Astrocyte of the spinal cord (primary cell): ENCODE data around the gene OR11H6.
"Not testable (repeated sequence)": the region's sequence is repeated elsewhere in the genome, so short reads cannot be mapped to it uniquely, and the experiment has no call there.

Experiments
- DNase-seq: peaks from one replicate; pipeline ENCODE4 v3.0.0; 2011; ENCODE audit warnings: low read depth, low spot score
- H3K4me3 ChIP-seq: 2 replicates; pipeline ENCODE4 v1.5.1; 2011; ENCODE audit warnings: low read depth, mild to moderate bottlenecking, low read length, moderate library complexity
- CTCF ChIP-seq: IDR thresholded peaks from 2 replicates; pipeline ENCODE4 v1.5.1; 2012; ENCODE audit warnings: low read depth, mild to moderate bottlenecking, low read length, inconsistent platforms
- in situ Hi-C: cut with HindIII; loops from 2 replicates; pipeline ENCODE4 v1.10.0; 2017; ENCODE audit warnings: low sequenced_read_pairs

OR11H6 gene

GRCh38 chr14:20223410-20223809 is at the start of gene OR11H6:
Gene OR11H6 (plus strand): TSS chr14:20223710. CDS start chr14:20223710, 0 bp downstream.
- in situ Hi-C loops, result no loop called here
- no peak for DNase-seq
- no peak for TF ChIP-seq CTCF
- no peak within 1 kb of the TSS for H3K4me3 ChIP-seq

- DNase-seq, in situ Hi-C loops, H3K4me3 ChIP-seq: not testable (repeated sequence)
Observed at GRCh38 chr14:20174205-20174604, 49.3 kb upstream of the OR11H6 start.

GRCh38 chr14:20176330-20176729 is 47.2 kb upstream of the OR11H6 start:
- no peak for DNase-seq
- in situ Hi-C loops, result no loop called here
- no peak overlapping the region for H3K4me3 ChIP-seq
- no peak for TF ChIP-seq CTCF

GRCh38 chr14:20177433-20177974 is 46.0 kb upstream of the OR11H6 start:
- no peak for TF ChIP-seq CTCF
- H3K4me3 ChIP-seq, result no peak overlapping the region
- DNase-seq, result no peak
- in situ Hi-C loops, result no loop called here

GRCh38 chr14:20179218-20179617 is 44.3 kb upstream of the OR11H6 start:
- DNase-seq, result no peak
- in situ Hi-C loops, result no loop called here
- no peak overlapping the region for H3K4me3 ChIP-seq
- no peak for TF ChIP-seq CTCF

- TF ChIP-seq CTCF, result no peak
- in situ Hi-C loops, result no loop called here
- H3K4me3 ChIP-seq, result no peak overlapping the region
- DNase-seq, result no peak
Observed at GRCh38 chr14:20179880-20180279, 43.6 kb upstream of the OR11H6 start.

GRCh38 chr14:20180486-20180885 is 43.0 kb upstream of the OR11H6 start:
- in situ Hi-C loops, result no loop called here

More at GRCh38 chr14:20180486-20180885, 43.0 kb upstream of the OR11H6 start:
- TF ChIP-seq CTCF, result no peak
- no peak overlapping the region for H3K4me3 ChIP-seq
- DNase-seq, result no peak
